T-helper 2 cell treated with Interferon-gamma antibody and Interleukin-4, amounts not matched to agents 100 ng/mL and 5 ng/mL, for 36 hours (primary cell): ENCODE data around the gene CENPS. TPM values are rescaled to one million over a fixed set of nuclear protein-coding genes. Genes with fewer than 3 reads are reported as not detected.
"Not testable (repeated sequence)": the region's sequence is repeated elsewhere in the genome, so short reads cannot be mapped to it uniquely, and the experiment has no call there.

Source experiments
- intact Hi-C: fragments of 100-400 bp; cut with micrococcal nuclease; formaldehyde crosslinking; loops from one replicate; pipeline ENCODE4 v1.15.1; 2023
- total RNA-seq: library from RNA; stranded (reverse); gene quantifications from 2 replicates; pipeline ENCODE4 v1.2.3, GENCODE V29; 2022

The CENPS gene
- total RNA-seq, 1 donor from 2014 or later, result 20.9 TPM

- intact Hi-C loops, result not testable (repeated sequence)
Observed at GRCh38 chr1:10418741-10419140, 11.5 kb upstream of the CENPS start.

DNA sequence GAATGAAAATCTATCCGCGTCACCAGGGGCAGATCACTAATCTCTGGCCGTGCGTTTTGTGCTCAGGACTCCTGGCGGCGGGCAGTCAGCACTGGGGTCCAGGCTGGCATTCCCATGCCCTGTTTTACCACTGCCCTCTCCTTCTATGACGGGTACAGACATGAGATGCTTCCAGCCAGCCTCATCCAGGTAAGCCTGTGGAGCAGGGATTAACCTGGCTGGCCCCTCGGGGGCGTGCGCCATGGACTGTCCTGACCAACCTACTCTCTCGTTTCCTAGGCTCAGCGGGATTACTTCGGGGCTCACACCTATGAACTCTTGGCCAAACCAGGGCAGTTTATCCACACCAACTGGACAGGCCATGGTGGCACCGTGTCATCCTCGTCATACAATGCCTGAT lies 10.9 kb upstream of the CENPS start:
- intact Hi-C loops, result no loop called here

DNA sequence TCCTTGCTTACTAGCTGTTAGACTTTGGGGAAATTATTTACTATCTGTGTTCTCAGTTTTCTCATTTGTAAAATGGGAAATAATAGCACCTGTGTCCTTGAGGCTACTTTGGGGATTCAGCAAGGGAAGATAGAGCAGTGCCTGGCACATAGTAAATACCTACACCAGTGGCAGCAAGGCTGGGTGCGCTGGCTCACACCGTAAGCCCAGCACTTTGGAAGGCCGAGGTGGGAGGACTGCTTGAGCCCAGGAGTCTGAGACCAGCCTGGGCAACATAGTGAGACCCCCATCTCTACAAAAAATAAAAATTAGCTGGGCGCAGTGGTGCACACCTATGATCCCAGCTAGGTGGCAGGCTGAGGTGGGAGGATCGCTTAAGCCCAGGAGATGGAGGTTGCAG lies 8.6 kb upstream of the CENPS start:
- intact Hi-C loops, result no loop called here

GRCh38 chr1:10424034-10424433 lies 6.2 kb upstream of the CENPS start:
- intact Hi-C loops, result no loop called here

GRCh38 chr1:10424651-10425050 lies 5.6 kb upstream of the CENPS start:
- intact Hi-C loops, result no loop called here

DNA sequence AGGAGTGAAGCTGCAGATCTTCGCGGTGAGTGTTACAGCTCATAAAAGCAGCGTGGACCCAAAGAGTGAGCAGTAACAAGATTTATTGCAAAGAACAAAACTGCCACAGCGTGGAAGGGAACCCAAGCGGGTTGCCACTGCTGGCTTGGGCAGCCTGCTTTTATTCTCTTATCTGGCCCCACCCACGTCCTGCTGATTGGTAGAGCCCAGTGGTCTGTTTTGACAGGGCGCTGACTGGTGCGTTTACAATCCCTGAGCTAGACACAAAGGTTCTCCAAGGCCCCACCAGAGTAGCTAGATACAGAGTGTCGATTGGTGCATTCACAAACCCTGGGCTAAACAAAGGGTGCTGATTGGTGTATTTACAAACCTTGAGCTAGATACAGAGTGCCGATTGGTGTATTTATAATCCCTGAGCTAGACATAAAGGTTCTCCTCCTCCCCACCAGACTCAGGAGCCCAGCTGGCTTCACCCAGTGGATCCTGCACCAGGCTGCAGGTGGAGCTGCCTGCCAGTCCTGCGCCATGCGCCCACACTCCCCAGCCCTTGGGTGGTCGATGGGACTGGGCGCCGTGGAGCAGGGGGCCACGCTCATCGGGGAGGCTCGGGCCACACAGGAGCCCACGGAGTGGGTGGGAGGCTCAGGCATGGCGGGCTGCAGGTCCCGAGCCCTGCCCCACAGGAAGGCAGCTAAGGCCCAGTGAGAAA lies 4.3 kb upstream of the CENPS start:
- intact Hi-C loops, result not testable (repeated sequence)

GRCh38 chr1:10426535-10426848 lies 3.7 kb upstream of the CENPS start:
- intact Hi-C loops, result not testable (repeated sequence)

- intact Hi-C loops, result loop anchor here (1.0 to 2.0 kb wide), 5 partner anchors 31 to 554 kb away; partner anchors contain the start of genes KIF1B, LZIC and NMNAT1
Observed at GRCh38 chr1:10428984-10429383, 1.2 kb upstream of the CENPS start.

DNA sequence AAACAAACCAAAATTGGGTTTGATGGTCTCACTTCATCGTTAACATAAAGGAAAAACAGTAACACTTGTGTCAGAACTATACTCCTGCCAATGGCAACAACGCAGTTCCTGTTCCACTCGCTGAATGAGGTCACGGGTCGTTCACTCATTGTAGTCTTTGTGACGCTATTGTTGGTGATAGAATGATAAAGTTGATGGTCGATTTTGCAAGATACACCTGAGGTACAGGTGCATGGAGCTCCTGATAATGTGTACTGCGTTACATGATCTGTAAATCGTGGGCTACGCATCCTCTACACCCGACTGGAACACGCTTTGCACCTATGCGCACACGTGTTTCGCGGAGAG lies 391 bp upstream of the CENPS start:
- intact Hi-C loops, result loop anchor here (1.0 to 2.0 kb wide), 7 partner anchors 42 to 555 kb away; partner anchors contain the start of genes DFFA, KIF1B, LZIC and NMNAT1

DNA sequence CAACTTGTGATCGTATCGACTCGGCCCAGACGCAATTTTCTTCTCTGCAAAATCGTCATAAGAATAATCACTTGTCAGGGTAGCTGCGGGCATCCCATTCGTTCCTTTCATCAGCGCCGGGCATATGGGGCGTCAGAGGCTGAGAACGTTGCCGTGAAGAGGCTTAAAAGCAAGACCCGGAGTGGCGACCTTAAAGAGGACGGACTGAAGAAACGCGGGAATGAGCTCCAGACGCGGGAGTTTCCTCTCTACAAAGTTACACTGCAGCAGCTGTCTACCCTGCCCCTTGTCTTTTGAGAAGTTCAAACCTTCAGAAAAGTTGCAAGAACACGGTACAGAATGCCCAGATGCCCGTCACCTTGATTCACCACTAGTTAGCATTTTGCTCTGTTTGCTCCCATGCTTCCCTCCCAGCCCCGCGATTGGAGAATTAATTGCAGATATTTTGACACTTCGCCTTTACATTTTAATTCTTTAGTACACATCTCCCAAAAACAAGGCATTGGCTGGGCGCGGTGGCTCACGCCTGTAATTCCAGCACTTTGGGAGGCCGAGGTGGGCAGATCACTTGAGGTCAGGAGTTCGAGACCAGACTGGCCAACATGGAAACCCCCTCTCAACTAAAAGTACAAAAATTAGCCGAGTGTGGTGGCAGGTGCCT lies 967 bp downstream of the CENPS start:
- intact Hi-C loops, result loop anchor here (2.0 kb wide), 2 partner anchors 398 to 436 kb away; partner anchors contain the start of gene UBE4B

DNA sequence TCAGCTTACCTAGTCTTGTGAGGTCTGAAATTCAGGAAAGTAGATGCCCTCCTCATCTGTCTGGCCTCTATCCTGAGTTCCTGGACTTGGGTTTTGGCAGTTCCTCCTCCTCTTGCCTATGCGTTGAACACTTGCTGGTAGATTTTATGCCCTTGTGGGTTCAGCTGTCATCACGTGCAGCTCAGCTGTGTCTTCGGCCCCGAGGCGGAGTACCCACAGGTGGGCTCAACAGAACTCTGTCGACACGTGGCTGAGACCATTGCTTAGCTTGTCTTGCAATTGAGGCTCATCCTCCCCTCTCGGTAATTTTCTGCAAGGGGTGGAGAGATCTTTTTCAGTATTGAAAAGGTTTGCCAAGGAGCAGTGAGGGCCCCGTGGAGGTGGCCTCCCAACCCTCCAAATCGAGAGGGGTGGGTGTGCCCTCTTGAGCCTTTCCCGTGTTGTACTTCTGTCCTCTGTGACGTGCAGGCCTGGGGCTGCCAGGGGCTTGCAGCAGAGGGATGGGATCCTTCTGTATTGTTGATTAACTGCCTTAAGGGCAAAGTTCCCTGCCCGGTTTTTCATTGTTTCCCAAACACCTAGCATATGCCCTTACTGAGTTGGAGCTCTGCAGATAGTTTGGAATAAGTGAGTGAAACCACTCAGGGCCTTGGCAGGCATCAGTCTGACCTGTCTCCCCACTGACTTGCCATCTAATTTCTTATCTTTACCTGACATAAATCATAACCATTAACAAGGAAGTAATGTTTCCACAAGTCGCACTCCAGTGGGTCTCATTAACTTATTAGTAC lies 2.9 kb downstream of the CENPS start:
- intact Hi-C loops, result no loop called here

GRCh38 chr1:10433790-10434189 lies 3.6 kb downstream of the CENPS start:
- intact Hi-C loops, result no loop called here

DNA sequence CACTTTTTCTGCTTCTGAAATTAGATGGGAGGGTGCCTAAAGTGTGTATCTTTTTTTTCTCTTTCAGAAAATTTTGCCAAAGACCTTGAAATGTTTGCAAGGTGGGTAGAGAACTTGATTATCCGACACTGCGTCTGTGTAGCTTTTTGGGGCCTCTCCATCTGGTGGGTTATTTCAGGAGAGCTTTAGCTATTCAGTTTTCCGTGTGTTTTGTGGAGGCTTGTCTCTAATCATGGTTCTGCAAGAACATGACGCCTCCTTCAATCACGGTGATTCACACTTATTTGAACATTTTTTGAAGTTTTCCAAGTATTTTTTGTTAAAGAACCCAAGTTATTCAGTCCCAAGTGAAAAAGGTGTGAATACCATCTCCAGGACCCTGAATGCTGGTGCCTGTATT lies 4.4 kb downstream of the CENPS start:
- intact Hi-C loops, result no loop called here

GRCh38 chr1:10437052-10437451 lies 6.8 kb downstream of the CENPS start:
- intact Hi-C loops, result no loop called here

DNA sequence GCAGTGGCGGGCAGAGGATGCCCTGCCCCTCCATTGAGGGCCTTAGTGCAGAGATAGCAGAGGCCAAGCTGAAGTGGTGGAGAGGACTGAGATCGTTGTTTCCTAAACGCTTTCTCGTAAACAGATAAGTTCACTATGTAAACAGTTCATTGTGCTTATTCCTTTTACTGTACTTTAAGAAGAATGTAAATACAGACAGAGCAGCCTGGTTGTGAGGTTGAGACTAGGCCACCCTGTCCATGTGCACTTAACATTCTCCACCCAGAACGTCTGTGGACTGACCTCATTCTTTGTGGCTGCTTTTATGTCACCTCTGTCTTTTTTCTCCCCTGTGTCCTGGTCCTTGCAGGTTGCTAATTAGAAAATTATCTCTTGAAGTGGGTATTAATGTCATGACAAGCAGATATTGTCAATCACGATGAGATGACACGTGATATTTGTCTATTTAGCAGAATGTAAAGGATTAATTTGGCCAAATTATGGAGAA lies 8.5 kb downstream of the CENPS start:
- intact Hi-C loops, result no loop called here

GRCh38 chr1:10440305-10440704 lies 10.1 kb downstream of the CENPS start:
- intact Hi-C loops, result no loop called here

DNA sequence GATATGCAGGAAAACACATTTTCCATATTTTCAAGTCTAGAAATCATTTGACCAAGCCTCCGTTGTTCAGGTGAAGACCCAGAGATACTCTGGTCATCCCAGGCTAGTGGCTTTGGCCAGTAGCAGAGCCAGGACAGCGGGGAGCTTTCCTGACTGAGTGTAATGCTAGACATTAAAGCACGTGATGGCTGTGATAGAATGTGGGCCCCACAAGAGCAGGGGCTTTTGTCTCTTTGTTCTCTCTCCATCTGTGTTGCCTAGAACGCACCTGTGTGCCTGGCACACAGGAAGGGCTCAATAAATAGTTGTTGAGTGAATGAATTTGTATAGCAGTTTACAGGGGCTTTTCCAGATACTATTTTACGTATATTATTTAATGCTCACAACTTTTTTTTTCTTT lies 10.6 kb downstream of the CENPS start:
- intact Hi-C loops, result no loop called here

GRCh38 chr1:10444248-10444647 lies 14.0 kb downstream of the CENPS start:
- intact Hi-C loops, result no loop called here

DNA sequence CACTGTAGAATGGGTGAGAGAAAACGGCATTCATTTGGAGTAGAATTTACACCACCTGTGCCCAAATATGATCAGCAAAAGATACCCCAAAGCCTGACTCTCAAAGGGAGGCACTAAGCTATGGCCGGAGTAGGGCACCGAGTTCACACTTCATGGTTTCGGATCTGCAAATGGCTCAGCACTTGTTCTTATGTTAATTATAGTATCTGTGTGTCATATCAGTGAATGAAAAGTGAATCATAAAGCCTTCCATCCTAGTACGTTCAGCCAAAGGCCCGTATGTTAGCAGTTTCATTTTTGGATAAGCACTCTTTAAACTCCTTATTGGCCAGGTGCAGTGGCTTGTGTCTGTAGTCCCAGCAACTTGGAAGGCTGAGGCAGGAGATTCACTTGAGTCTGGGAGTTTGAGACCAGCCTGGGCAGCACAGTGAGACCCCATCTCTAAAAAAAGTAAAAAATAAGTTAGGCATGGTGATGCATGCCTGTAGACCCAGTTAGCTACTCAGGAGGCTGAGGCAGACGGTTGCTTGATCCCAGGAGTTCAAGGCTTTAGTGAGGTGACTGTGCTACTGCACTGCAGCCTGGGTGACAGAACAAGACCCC lies 14.7 kb downstream of the CENPS start:
- intact Hi-C loops, result no loop called here

GRCh38 chr1:10446790-10447422 lies 16.7 kb downstream of the CENPS start:
- intact Hi-C loops, result no loop called here

GRCh38 chr1:10449751-10450150 lies 19.5 kb downstream of the CENPS start, which contains the start of gene CORT:
Gene CORT, plus strand, starts transcription at chr1:10450031. Its CDS starts 193 bp downstream, at chr1:10450224.
- intact Hi-C loops, result no loop called here
